Measurements from ENCODE around the gene CYP27B1.

Gene CYP27B1

DNA sequence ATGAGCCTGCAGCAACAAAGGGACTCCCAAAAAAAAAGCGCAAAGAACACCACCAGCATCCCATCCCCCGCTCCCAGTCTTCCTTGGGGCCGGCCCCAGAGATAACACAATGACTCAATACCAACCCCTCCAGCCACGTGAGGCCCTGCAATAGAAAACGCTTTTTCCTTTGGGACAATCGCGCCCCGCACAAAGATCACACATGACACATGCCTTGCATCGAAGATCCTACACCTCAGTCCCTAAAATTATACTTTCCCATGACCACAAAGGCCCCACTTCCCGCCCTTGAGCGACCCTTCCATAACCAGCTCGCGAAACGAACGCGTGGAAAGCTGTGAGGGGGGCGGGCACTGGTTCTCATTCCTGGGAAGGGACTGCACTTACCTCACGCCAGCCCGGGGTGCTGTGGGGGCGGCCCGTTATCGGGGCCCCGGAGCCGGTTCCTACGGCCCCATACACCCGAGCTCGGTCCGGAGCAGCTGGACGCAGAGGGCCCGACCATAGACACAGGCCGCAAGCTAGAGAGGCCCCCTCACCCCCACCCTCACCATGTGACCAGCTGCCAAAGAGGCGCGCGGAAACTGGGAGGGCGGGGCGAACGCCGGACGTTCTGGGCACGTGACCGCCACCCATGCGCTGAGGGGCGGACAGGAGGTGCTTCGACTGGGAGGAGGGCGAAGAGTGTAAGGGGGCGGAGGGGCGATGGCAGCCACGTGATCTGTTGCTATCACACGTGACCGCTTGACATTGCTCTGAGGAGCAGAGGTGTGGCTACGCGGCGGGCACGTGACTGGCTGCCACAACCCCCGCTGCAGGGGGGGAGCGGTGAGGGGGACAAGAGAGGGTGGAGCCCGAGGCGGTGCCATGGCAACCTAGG is 14.8 kb downstream of the CYP27B1 start, which contains the start of gene CDK4:
CDK4 (minus strand) TSS at position 523 of the 880 bp plus-strand sequence. CDS start 593 bp downstream, outside the sequence.
- peak; percentile 94 to 97 for DNase-seq (ENCODE audit: low read depth in 2 of 2)

DNA sequence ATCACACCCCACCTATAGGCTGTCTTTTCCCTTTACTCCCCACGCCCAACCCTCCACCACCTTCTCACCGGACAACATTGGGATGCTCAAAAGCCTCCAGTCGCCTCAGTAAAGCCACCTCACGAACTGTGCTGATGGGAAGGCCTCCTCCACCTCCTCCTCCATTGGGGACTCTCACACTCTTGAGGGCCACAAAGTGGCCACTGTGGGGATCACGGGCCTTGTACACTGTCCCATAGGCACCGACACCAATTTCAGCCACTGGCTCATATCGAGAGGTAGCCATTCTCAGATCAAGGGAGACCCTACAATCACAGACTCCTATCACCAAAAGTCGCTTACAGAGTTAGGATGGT is 15.5 kb downstream of the CYP27B1 start:
- DNase-seq (ENCODE audit: low read depth in 2 of 2): no peak

DNA sequence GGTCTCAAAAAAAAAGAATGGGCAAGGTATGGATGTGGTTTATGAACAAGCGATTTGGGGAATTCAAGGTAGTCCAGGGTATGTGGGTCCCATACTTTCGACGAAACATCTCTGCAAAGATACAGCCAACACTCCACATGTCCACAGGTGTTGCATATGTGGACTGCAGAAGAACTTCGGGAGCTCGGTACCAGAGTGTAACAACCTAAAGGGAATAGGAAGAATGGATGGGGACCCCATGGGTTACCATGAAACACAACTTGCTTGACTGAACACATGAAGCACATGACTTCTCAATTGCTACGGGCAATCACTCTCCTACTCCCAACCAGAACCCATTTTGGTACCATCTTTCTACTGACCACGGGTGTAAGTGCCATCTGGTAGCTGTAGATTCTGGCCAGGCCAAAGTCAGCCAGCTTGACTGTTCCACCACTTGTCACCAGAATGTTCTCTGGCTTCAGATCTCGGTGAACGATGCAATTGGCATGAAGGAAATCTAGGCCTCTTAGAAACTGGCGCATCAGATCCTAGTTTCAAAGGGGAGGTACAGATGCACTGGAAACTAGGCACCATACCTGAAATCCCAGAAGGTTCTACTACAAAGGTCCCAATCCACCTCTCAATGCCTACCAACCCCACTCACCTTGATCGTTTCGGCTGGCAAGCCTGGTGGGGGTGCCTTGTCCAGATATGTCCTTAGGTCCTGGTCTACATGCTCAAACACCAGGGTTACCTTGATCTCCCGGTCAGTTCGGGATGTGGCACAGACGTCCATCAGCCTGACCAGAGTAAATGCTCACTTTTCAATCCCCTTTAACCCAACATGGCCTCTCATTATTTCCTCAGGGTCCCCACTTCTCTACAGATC is 16.1 kb downstream of the CYP27B1 start:
- no peak for DNase-seq (ENCODE audit: low read depth in 2 of 2)

DNA sequence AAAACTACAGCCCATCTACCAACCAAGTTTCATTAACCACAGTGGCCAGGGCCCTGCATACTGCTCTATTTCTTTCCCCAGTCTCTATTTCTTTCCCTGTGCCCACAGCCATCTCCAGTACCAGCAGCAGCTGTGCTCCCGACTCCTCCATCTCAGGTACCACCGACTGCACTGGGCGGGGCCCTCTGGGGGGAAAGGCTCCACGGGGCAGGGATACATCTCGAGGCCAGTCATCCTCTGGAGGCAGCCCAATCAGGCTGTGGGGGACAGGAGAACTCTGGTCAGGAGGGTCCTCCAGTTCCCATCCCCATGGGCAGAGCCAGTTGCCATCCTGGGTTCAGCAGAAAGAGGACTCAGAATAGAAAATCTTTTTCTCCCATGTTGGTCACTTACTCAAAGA is 17.8 kb downstream of the CYP27B1 start:
- no peak for DNase-seq (ENCODE audit: low read depth in 2 of 2)

DNA sequence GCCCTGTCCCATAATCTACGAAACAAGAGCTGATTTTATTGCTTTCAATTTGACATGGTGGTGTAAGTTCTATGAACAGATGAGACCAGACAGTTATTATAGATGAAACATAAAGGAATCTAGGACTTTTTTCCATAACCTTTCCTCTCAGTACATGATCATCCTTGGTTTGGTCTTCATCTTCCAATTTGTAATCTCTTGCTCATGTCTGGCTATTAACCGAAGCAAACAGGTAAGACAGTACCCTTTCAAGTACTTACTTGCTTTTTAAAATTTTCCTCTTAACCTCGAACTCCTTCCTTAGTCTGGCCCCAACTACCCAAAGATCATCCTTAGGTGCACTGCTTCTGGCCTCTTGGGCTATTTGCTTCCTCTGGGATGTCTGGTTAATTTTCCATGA is 20.9 kb downstream of the CYP27B1 start:
- DNase-seq (ENCODE audit: low read depth in 2 of 2): no peak

DNA sequence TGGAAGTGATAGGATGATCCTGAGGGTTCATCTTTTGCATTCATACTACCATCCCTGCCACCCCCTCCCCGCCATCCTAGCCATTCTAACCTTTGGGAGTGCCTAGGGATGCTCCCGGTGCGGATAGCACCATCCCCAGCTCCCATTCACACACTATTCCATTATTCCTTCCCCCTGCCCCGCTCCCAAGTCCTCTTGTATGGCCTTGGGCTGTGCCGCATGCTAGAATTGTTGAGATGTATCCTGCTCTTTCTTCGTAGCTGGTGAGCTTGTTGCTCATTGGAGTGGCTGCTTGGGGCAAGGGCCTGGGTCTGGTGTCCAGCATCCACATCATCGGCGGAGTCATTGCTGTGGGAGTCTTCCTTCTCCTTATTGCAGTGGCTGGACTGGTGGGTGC is 21.4 kb downstream of the CYP27B1 start:
- no peak for DNase-seq (ENCODE audit: low read depth in 2 of 2)

DNA sequence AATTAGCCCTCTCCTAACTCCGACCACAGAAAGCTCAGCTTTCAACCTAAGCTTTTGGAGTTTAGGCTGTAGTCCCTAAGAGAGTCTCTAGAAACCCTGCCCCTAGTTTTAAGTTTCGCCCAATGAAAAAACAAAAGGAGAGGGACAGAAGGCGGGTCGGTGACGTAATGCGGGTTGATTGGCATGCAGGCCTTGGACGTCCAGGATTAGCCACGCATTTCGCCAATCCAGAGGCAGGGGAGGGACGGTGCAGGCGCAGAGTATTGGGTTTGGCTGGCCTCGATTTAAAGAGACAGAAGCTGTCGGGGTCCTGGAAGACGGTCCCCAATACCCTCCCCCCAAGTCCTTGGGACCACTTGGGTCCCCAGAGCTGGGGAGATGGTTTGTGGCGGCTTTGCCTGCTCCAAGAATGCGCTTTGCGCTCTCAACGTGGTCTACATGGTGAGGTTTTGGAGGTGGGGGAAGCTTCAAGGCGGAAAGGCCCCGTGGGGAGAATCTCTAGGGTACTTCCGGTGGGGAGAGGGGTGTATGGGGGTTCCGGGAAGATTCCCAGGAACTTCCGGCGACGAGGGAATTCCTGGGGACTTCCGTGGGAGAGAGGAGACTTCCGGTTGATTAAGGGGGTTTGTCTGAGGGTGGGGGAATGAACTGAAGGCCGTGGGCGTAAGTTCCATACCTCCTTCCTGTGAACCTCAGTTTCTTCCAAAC is 21.9 kb downstream of the CYP27B1 start, which contains the start of gene TSPAN31:
TSPAN31 (plus strand) TSS at position 263 of the 708 bp plus-strand sequence; CDS start at position 379, 116 bp downstream.
- DNase-seq (ENCODE audit: low read depth in 2 of 2): peak; percentile 82

DNA sequence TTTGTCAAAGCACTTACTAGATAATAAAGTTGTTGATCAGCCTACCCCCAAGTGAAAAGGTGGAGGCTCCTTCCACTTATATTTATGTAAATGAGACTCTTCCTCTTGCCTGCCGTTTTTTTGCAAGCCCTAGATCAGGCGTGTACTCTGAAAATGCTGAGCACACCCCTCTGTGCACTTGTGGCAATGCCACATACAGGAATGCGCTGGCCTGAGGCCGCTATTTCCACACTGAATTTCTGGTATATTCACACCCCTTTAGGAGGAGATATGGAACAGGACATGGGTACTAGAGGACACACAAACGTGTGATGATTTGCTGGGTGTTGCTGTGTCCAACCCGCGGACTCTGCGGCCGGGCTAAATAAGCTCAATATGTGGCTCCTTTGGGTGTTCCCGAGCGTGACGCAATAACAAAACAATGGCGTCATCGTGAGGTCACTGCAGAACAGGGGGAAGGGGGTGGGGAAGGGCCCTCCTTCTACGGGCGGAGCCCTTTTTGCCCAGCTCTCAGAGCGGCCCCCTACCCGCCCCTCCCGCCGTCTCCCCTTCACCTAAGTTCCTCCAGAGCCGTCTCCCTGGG is 22.6 kb downstream of the CYP27B1 start:
- DNase-seq (ENCODE audit: low read depth in 2 of 2): peak in 1 of 2 donors; percentile 39

DNA sequence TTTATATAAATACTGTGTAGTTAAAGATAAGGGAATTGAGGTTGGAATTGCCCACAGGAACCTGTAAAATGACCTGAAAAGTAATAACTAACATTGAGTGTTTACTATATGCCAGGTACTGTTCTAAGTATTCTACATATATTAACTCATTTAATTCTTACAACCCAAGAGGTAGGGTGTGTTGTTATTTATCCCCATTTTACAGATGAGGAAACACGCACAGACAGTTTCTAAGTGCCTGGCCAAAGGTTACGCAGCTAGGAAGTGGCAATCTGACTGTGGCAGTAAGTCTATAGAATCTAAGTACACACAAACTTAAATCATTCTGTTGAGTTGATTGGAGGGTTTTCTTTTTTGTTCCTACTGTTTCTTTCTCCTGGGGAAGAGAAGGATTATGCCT is 23.1 kb downstream of the CYP27B1 start:
- no peak for DNase-seq (ENCODE audit: low read depth in 2 of 2)

DNA sequence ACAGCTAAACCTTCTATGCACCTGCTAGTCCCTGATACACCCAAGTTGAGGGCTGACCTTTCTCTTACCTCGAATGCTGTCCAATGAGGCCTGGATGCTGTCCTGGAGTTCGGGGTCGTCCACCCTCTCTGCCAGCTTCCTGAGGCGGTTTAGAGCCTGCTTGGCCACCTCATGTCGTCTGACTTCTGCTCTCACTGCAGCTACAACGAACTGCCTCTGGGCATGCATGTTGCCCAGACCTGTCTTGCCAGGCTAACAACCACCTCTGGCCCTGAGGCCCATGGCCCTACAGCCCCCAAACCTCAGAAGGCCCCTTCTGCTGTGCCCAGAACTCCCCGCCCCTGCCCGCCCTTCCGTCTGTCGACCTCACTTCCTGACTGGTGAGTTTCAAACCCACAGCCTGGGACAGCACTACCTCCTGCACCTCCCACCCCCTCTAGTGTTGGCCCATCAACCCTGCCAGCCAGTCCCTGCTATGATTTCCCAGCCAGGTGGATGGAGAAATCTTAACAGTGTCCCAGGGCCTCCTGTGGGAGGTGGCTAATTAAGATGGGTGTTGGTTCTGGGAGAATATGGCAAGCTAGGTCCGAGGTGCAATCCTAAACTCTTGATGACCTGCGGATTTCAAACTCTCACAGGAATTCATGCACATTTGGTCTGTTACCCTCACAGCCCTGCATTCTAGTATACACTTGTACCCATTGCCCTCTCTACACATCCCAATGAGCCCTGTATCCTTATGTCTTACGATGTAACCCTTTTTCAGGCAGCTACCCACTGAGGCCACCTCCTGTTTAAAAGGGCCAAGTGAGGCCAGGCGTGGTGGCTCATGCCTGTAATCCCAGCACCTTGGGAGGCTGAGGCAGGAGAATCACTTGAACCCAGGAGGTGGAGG is 24.8 kb downstream of the CYP27B1 start:
- DNase-seq (ENCODE audit: low read depth in 2 of 2): peak; percentile 51 to 62

DNA sequence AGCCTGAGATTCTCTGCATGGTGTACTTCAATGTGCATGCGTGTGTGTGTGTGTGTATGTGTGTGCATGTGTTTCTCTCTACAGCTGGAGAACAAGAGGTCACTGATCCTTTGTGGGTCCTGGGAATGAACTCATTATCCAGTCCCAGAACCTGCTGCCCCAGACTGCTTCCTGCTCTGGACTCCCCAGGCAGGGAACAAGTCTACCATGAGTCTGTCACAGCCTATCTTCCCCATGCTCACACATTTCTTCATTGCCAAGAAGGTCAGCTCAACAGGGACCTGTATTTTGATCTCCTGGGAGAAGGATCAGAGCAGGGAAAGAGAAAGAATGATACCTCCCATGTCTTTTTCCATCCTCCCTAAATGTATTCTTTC is 25.5 kb downstream of the CYP27B1 start:
- DNase-seq (ENCODE audit: low read depth in 2 of 2): no peak

DNA sequence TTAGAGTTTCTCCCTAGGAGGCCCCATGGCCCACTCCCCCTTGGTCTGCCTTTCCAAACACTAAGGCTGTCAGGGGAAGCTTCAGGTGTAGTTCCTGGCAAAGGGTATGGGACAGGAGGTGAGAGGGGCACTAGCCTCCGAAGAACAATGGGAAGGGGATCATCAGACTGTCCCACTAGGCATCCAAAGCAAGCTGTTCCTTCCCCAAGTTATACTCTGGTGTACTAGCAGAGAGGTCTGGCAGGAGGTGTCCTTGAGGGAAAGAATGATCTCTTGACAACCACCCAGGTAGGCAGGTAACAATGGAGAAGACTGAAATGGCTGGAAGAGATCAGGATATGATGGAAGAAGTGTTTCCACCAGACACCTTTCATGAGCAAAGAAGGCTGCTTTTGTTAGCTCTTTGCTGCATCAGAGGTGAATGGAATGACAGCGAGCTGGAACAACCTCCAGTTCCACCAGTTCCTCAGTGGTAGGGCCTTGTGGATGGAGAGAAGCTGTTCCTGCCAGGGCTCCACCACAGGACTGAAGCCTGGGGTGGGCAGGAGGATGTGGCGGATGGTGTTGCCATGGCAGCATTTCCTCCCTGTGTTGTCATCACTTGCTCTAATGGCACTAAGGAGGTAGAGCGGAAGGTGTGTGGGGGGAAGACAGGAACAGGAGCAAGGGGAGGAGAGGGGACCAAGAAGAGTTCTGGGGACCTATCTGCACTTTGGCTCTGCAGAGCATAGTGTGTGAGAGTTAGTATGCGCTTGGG is 26.0 kb downstream of the CYP27B1 start:
- peak; percentile 45 to 55 for DNase-seq (ENCODE audit: low read depth in 2 of 2)

DNA sequence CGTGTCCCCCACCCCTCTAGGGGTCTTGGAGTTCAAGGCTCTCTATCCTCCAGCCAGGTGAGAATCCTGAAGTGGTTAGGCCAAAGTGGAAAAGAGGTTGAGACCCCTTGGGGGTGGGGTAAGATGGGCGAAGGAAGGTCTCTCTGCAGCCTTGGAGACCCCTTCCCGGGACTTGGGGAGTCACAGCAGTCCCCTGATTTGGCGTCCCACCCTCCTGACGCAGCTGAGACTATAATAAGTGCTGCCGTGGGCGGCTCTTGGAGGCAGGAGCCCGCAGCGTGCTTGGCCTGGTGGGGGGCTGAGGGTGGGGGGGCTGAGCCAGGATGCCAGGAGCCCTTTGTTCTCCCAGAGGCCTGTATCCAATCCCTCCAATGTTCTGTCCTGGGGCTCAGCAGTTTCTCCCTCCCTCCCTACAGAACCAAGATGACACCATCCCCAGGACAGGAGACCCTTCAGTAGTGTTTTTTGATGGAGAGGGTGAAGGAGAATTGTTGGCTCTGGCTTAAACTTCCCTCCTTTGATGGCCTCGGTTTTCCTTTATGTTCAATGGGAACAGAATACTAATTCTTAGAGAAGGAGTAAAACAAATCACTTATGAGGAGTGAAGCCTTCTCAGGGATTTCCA is 26.9 kb downstream of the CYP27B1 start:
- no peak for DNase-seq (ENCODE audit: low read depth in 2 of 2)

DNA sequence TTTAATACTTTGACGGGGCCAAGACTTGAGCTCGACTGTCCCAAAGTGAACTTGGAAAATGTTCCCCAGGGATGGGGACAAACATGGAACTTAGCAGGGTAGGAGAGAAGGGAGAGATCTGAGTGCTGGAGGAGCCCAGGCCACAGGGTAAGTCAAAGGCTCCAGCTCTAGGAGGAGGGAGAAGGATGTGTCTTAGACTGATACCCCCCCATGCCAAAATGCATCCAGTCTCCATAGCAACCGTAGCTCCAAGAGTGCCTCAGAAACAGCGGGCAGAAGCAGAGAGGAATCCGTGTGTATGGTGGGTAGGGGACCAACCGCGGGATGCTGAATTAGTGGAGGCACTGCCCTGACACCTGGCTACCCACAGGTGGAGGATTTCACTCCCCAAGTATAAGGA is 27.5 kb downstream of the CYP27B1 start:
- no peak for DNase-seq (ENCODE audit: low read depth in 2 of 2)

DNA sequence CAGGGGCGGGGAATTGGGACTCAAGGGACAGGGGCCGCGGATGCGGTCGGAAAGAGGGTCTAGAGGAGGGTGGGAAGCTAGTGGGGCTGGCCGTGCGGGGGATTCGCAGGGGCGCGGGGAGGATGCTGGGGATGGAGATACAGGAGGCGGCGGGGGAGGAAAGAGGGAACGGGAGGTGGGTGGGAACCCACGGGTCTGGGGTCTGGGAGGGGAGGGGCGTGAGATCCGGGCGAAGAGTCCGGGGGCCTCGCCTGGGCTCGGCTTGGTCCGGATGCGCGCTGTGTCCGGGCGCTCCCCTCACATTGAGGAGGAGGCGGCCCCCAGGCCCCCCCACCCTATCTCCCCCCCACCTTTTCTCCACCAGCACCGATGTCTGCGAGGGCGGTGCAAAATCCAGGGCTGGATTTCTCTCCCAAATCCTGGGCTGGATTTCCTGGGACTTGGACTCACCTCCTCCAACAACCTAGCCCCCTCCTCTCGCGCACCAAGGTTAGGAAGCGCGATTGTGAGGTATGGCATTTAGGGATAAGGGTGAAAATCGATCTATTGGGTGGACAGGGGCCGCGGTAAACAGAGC is 28.1 kb downstream of the CYP27B1 start, which contains the start of gene AGAP2:
AGAP2 (minus strand) TSS at position 82 of the 577 bp plus-strand sequence. CDS start 496 bp downstream, outside the sequence.
- no peak for DNase-seq (ENCODE audit: low read depth in 2 of 2)

DNA sequence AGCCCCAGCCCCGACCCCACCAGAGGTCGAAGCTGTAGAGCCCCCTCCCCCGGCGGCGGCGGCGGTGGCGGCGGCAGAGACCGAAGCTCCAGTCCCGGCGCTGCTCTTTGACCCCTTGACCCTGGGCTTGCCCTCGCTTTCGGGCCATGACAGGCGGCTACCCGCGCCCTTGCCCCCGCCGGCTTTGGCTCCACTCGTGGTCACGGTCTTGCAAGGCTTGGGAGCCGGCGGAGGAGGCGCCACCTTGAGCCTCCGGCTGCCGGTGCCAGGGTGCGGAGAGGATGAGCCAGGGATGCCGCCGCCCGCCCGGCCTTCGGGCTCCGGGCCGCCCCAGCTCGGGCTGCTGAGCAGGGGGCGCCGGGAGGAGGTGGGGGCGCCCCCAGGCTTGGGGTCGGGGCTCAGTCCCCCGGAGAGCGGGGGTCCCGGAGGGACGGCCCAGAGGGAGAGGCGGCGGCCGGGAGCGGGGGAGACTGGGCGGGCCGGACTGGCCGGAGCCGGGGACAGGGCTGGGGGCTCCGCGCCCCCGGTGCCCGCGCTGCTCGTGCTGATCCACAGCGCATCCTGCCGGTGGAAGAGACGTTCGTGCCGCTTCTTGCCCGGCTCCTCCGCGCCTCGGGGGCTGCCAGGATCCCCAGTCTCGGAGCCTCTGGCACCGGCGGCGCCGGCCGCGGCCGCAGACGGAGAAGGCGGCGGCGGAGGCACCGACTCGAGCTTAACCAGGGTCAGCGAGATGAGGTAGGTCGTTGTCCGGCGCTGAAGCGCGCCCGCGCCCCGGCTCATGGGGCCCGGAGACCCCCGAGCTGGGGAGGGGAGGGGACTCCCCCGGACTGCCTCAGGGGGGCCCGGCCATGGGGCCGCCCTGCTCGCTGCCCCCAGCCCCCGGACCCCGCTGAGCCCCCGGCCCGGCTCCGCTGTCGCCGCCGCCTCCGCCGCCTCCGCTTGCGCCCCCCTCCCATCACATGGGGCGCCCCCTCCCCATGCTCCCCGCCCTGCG is 29.1 kb downstream of the CYP27B1 start:
- DNase-seq (ENCODE audit: low read depth in 2 of 2): no peak

DNA sequence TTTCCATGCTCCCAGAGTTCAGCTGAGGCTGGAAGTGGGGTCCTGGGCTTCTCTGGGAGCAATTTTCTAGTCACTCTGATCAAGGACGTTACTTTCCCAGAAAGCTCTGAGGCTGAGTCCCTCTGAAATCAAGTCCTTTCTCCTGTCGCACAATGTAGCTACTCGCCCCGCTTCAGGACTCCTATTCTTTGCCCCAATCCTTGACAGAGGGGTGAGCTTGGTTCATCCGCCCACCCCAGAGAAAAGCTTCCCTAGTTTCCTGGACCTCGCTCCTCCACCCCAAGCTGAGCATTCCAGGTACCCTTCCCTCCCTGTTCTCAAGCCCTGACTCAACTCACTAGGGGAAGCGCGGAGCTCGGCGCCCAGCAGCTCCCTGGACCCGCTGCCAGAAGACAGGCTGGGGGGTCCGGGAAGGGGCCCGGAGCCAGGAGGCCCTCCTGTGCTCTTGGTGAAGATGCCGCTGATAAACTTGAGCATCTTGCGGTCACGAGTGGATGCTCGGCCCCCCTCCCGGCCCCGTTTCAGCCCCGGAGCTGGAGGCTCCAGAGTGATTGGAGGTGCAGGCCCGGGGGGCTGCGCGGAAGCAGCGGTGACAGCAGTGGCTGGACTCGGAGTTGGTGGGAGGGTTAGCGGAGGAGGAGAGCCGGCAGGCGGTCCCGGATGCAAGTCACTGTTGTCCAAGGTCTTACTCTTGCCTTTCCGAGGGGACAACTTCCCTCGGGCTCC is 30.0 kb downstream of the CYP27B1 start:
- DNase-seq (ENCODE audit: low read depth in 2 of 2): no peak

All from stimulated activated CD8-positive, alpha-beta memory T cell treated with anti-CD3 and anti-CD28 coated beads, Interleukin-7, amount 100 ng/mL, for 1 hour (primary cell).